GM10847 (cell line): ENCODE results near the gene OSBP2.

Source experiments
- POLR2A ChIP-seq: IDR thresholded peaks from 2 replicates; pipeline ENCODE4 v1.6.1; 2011; ENCODE audit not compliant: insufficient read length; ENCODE audit errors: extremely low read depth

OSBP2 gene

GRCh38 chr22:30922151-30922611, 227.5 kb downstream of the OSBP2 start:
- peak; percentile 43 for TF ChIP-seq POLR2A

GRCh38 chr22:30923168-30923900, 228.7 kb downstream of the OSBP2 start:
- no peak for TF ChIP-seq POLR2A

GRCh38 chr22:30925667-30926066, 231.0 kb downstream of the OSBP2 start:
- TF ChIP-seq POLR2A = no peak

- TF ChIP-seq POLR2A = no peak
Observed at GRCh38 chr22:30926706-30927105, 232.0 kb downstream of the OSBP2 start.

GRCh38 chr22:30927806-30928205, 233.1 kb downstream of the OSBP2 start:
- TF ChIP-seq POLR2A = no peak

- no peak for TF ChIP-seq POLR2A
Observed at GRCh38 chr22:30928401-30928800, 233.7 kb downstream of the OSBP2 start.

- TF ChIP-seq POLR2A = no peak
Observed at GRCh38 chr22:30930228-30930627, 235.6 kb downstream of the OSBP2 start.

GRCh38 chr22:30931541-30932300, 237.0 kb downstream of the OSBP2 start:
- no peak for TF ChIP-seq POLR2A

GRCh38 chr22:30932661-30933060, 238.0 kb downstream of the OSBP2 start:
- TF ChIP-seq POLR2A = no peak

GRCh38 chr22:30933457-30933856, 238.8 kb downstream of the OSBP2 start:
- TF ChIP-seq POLR2A = no peak

GRCh38 chr22:30934053-30934452, 239.4 kb downstream of the OSBP2 start:
- TF ChIP-seq POLR2A = no peak

GRCh38 chr22:30940685-30941362, 246.2 kb downstream of the OSBP2 start:
- no peak for TF ChIP-seq POLR2A

- no peak for TF ChIP-seq POLR2A
Observed at GRCh38 chr22:30941363-30941740, 246.7 kb downstream of the OSBP2 start.

- no peak for TF ChIP-seq POLR2A
Observed at GRCh38 chr22:30943368-30943767, 248.7 kb downstream of the OSBP2 start.

GRCh38 chr22:30944986-30945385, 250.3 kb downstream of the OSBP2 start:
- TF ChIP-seq POLR2A = no peak

- no peak for TF ChIP-seq POLR2A
Observed at GRCh38 chr22:30945653-30946052, 251.0 kb downstream of the OSBP2 start.
